Activated CD4-positive, alpha-beta T cell treated with anti-CD3 and anti-CD28 coated beads, Interleukin-2, amount 50 U/mL, for 48 hours (primary cell): ENCODE measurements around the gene UST.
"Not testable (repeated sequence)": the region's sequence is repeated elsewhere in the genome, so short reads cannot be mapped to it uniquely, and the experiment has no call there.

ENCODE experiments used
- DNase-seq, 2 experiments: peaks; one replicate each; pipeline ENCODE4 v3.0.0-alpha.2; 2020

Gene UST

GRCh38 chr6:148959008-148959407, 212.2 kb downstream of the UST start:
- no peak for DNase-seq

GRCh38 chr6:148959501-148959900, 212.7 kb downstream of the UST start:
- DNase-seq: no peak

GRCh38 chr6:148962854-148963515, 216.2 kb downstream of the UST start:
- DNase-seq: no peak

- no peak for DNase-seq
Measured at GRCh38 chr6:148963738-148964137, 216.9 kb downstream of the UST start.

GRCh38 chr6:148964467-148964866, 217.6 kb downstream of the UST start:
- no peak for DNase-seq

- DNase-seq: no peak
Measured at GRCh38 chr6:148965287-148965686, 218.5 kb downstream of the UST start.

GRCh38 chr6:148967011-148967520, 220.2 kb downstream of the UST start:
- no peak for DNase-seq

- DNase-seq: no peak
Measured at GRCh38 chr6:148967541-148967956, 220.7 kb downstream of the UST start.

- no peak for DNase-seq
Measured at GRCh38 chr6:148968771-148969602, 222.2 kb downstream of the UST start.

- no peak for DNase-seq
Measured at GRCh38 chr6:148969603-148970061, 222.8 kb downstream of the UST start.

- DNase-seq: no peak
Measured at GRCh38 chr6:148971031-148971927, 224.4 kb downstream of the UST start.

GRCh38 chr6:148972481-148972880, 225.7 kb downstream of the UST start:
- peak; percentile 33 to 44 for DNase-seq

GRCh38 chr6:148973538-148974208, 226.8 kb downstream of the UST start:
- DNase-seq: no peak

GRCh38 chr6:148974351-148974750, 227.5 kb downstream of the UST start:
- no peak for DNase-seq

GRCh38 chr6:148978298-148978697, 231.5 kb downstream of the UST start:
- not testable (repeated sequence) for DNase-seq

- DNase-seq: no peak
Measured at GRCh38 chr6:148979014-148979901, 232.4 kb downstream of the UST start.

- DNase-seq: no peak
Measured at GRCh38 chr6:148980234-148980633, 233.4 kb downstream of the UST start.

GRCh38 chr6:148981515-148981914, 234.7 kb downstream of the UST start:
- no peak for DNase-seq

- no peak for DNase-seq
Measured at GRCh38 chr6:148983101-148983761, 236.4 kb downstream of the UST start.

- no peak for DNase-seq
Measured at GRCh38 chr6:148983966-148984365, 237.1 kb downstream of the UST start.
